Keratinocyte (primary cell): Measurements from ENCODE around the gene CHRD. TPM values are rescaled to one million over a fixed set of nuclear protein-coding genes. Genes with fewer than 3 reads are reported as not detected.

Experiments used
- DNase-seq: peaks from one replicate; pipeline ENCODE4 v3.0.0-alpha.2; 2011; ENCODE audit warnings: low read depth, missing footprints, low spot score
- FAIRE-seq: peaks from 2 replicates; lab custom pipeline; 2011; peaks lifted over from hg19 to GRCh38; lab: Jason Lieb, UNC
- H2AFZ ChIP-seq: 2 replicates; pipeline ENCODE4 v1.6.0; 2012; ENCODE audit warnings: low read length, control low read depth, inconsistent platforms; ENCODE audit not compliant: control insufficient read depth
- H3K27ac ChIP-seq: 2 replicates; pipeline ENCODE4 v1.5.1; 2011; ENCODE audit warnings: low read length; ENCODE audit not compliant: control insufficient read depth, insufficient read depth
- H3K27me3 ChIP-seq: 3 replicates; pipeline ENCODE4 v1.6.0; 2011; ENCODE audit warnings: low read length; ENCODE audit not compliant: control insufficient read depth, insufficient read depth; ENCODE audit errors: extremely low read depth
- H3K36me3 ChIP-seq, 2 experiments: 2 replicates in 1 of 2; 3 replicates in 1 of 2; pipeline ENCODE4 v1.5.1; 2011; ENCODE audit warnings: low read length in 2 of 2, mild to moderate bottlenecking in 1 of 2; ENCODE audit not compliant: control insufficient read depth in 2 of 2, insufficient read depth in 2 of 2; ENCODE audit errors: extremely low read depth in 1 of 2
- H3K4me1 ChIP-seq: 3 replicates; pipeline ENCODE4 v1.5.1; 2011; ENCODE audit warnings: low read length; ENCODE audit not compliant: control insufficient read depth, insufficient read depth; ENCODE audit errors: extremely low read depth
- H3K4me2 ChIP-seq: 3 replicates; pipeline ENCODE4 v1.6.0; 2011; ENCODE audit warnings: low read depth, low read length; ENCODE audit not compliant: control insufficient read depth, insufficient read depth; ENCODE audit errors: extremely low read depth
- H3K4me3 ChIP-seq, 3 experiments: fragments of 200-600 bp in 1 of 3; sonication (generic) in 1 of 3; 2 replicates in 2 of 3; 3 replicates in 1 of 3; pipeline ENCODE4 v1.5.1; 2011 to 2016; ENCODE audit warnings: low read length in 3 of 3, mild to moderate bottlenecking in 3 of 3, control low read depth in 2 of 3, inconsistent platforms in 1 of 3, low read depth in 1 of 3, mixed read lengths in 1 of 3, mixed run types in 1 of 3, moderate library complexity in 1 of 3; ENCODE audit not compliant: control insufficient read depth in 2 of 3, insufficient read depth in 2 of 3; ENCODE audit errors: extremely low read depth in 1 of 3
- H3K79me2 ChIP-seq: 2 replicates; pipeline ENCODE4 v1.6.0; 2012; ENCODE audit warnings: low read length; ENCODE audit not compliant: control insufficient read depth, insufficient read depth
- H3K9ac ChIP-seq: 3 replicates; pipeline ENCODE4 v1.6.0; 2011; ENCODE audit warnings: low read length; ENCODE audit not compliant: control insufficient read depth, insufficient read depth; ENCODE audit errors: extremely low read depth
- H3K9me1 ChIP-seq: 3 replicates; pipeline ENCODE4 v1.6.0; 2011; ENCODE audit warnings: low read length; ENCODE audit not compliant: control insufficient read depth, insufficient read depth; ENCODE audit errors: extremely low read depth
- H3K9me3 ChIP-seq: 2 replicates; pipeline ENCODE4 v1.5.1; 2012; ENCODE audit warnings: low read depth, low read length; ENCODE audit not compliant: control insufficient read depth
- H4K20me1 ChIP-seq: 3 replicates; pipeline ENCODE4 v1.6.0; 2011; ENCODE audit warnings: low read length; ENCODE audit not compliant: control insufficient read depth, insufficient read depth; ENCODE audit errors: extremely low read depth
- EZH2 ChIP-seq: IDR thresholded peaks from one replicate; pipeline ENCODE4 v1.6.1; 2012; ENCODE audit warnings: inconsistent platforms, mild to moderate bottlenecking, low read length, moderate library complexity
- dilution Hi-C: fragments of 300-500 bp; cut with MboI; formaldehyde crosslinking; loops from one replicate; pipeline ENCODE4 v1.7.0; 2020; ENCODE audit warnings: low sequenced_read_pairs; ENCODE audit not compliant: extremely low pct_ligation_motif_present
- polyA plus RNA-seq, 5 experiments: library from polyadenylated mRNA; depleted of rRNA in 3 of 5; stranded (reverse) in 3 of 5; stranded (forward) in 1 of 5; unstranded in 1 of 5; fragments of >200 nt; gene quantifications; 1 replicate in 1 of 5; 2 replicates in 3 of 5; 3 replicates in 1 of 5; pipeline versions ENCODE4 v1.2.1 to v1.2.3, GENCODE V29; 2011 to 2012; ENCODE audit warnings: missing spikeins in 2 of 5, low read depth in 1 of 5, low replicate concordance in 1 of 5
- TF ChIP-seq, protein P1 (sequence below), 3 experiments: IDR thresholded peaks in 1 of 3; conservative IDR thresholded peaks in 1 of 3; optimal IDR thresholded peaks in 1 of 3; 2 replicates in 2 of 3; 3 replicates in 1 of 3; pipeline versions ENCODE3 to v1.5.1; 2011; ENCODE audit warnings: low read length in 3 of 3, mild to moderate bottlenecking in 3 of 3, moderate library complexity in 2 of 3, control low read depth in 1 of 3, inconsistent platforms in 1 of 3; ENCODE audit not compliant: insufficient read depth in 2 of 3; ENCODE audit errors: extremely low read depth in 1 of 3

The CHRD gene
- polyA plus RNA-seq, 1 donor (not counting 4 experiments of a cell fraction or from before 2014, with no cell fraction given): not detected

GRCh38 chr3:184384856-184385422 lies 5.1 kb downstream of the CHRD start:
- Histone ChIP-seq H3K79me2 (no peaks in the 10 kb centered on the region), H3K4me3 (no peak overlapping the region), H4K20me1 (no peaks in the 10 kb centered on the region), H3K9ac (no peak overlapping the region), H3K36me3 (no peaks in the 10 kb centered on the region), H3K27me3 (peaks cover 36% of the 10 kb centered on the region), H3K9me3 (no peaks in the 10 kb centered on the region), H3K27ac (no peak overlapping the region), H3K9me1 (no peaks in the 10 kb centered on the region), H3K4me2 (no peak overlapping the region), H3K4me1 (no peaks in the 10 kb centered on the region), H2AFZ (no peak overlapping the region)
- DNase-seq: no peak
- FAIRE-seq: no peak
- TF ChIP-seq, protein P1, sequence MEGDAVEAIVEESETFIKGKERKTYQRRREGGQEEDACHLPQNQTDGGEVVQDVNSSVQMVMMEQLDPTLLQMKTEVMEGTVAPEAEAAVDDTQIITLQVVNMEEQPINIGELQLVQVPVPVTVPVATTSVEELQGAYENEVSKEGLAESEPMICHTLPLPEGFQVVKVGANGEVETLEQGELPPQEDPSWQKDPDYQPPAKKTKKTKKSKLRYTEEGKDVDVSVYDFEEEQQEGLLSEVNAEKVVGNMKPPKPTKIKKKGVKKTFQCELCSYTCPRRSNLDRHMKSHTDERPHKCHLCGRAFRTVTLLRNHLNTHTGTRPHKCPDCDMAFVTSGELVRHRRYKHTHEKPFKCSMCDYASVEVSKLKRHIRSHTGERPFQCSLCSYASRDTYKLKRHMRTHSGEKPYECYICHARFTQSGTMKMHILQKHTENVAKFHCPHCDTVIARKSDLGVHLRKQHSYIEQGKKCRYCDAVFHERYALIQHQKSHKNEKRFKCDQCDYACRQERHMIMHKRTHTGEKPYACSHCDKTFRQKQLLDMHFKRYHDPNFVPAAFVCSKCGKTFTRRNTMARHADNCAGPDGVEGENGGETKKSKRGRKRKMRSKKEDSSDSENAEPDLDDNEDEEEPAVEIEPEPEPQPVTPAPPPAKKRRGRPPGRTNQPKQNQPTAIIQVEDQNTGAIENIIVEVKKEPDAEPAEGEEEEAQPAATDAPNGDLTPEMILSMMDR (optimal IDR thresholded peaks at IDR 0.05 in 1 of 3, IDR thresholded peaks at IDR 0.05 in 1 of 3, conservative IDR thresholded peaks at IDR 0.05 in 1 of 3; ENCODE audit: extremely low read depth in 1 of 3, insufficient read depth in 2 of 3, low read length in 3 of 3): no peak
- no peak for TF ChIP-seq EZH2
- dilution Hi-C loops: no loop called here

DNA sequence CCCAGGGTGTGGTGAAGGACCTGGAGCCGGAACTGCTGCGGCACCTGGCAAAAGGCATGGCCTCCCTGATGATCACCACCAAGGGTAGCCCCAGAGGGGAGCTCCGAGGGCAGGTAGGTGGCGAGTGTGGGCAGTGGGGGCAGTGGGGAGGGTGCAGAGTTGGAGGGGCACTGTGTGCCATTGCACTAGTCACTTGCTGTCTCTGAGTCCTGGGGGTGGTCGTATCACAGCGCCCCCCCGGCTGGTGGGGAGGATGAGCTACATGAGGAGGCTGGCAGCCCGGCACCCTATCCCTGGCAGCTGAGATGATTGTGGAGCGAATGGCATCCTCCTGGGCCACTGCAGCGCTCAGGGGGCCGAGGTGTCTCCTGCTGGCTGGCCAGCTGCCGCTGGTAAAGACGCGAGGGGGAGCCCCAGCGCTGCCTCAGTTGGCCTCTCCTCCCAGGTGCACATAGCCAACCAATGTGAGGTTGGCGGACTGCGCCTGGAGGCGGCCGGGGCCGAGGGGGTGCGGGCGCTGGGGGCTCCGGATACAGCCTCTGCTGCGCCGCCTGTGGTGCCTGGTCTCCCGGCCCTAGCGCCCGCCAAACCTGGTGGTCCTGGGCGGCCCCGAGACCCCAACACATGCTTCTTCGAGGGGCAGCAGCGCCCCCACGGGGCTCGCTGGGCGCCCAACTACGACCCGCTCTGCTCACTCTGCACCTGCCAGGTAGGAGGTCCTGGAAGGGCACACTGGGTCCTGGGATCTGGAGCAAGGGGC lies 6.4 kb downstream of the CHRD start:
- H3K4me2 ChIP-seq: no peak overlapping the region
- H3K27me3 ChIP-seq: peaks cover 30% of the 10 kb centered on the region
- no peaks in the 10 kb centered on the region for H3K36me3 ChIP-seq
- H3K79me2 ChIP-seq: no peaks in the 10 kb centered on the region
- no peaks in the 10 kb centered on the region for H3K4me1 ChIP-seq
- TF ChIP-seq, protein P1 (optimal IDR thresholded peaks at IDR 0.05 in 1 of 3, IDR thresholded peaks at IDR 0.05 in 1 of 3, conservative IDR thresholded peaks at IDR 0.05 in 1 of 3; ENCODE audit: extremely low read depth in 1 of 3, insufficient read depth in 2 of 3, low read length in 3 of 3): no peak
- no peak for TF ChIP-seq EZH2
- dilution Hi-C loops: no loop called here
- H3K9me1 ChIP-seq: no peaks in the 10 kb centered on the region
- H3K9me3 ChIP-seq: no peaks in the 10 kb centered on the region
- no peak overlapping the region for H2AFZ ChIP-seq
- no peak overlapping the region for H3K9ac ChIP-seq
- FAIRE-seq (no peak), DNase-seq (no peak)
- H3K27ac ChIP-seq: no peak overlapping the region
- H3K4me3 ChIP-seq: no peak overlapping the region
- H4K20me1 ChIP-seq: no peaks in the 10 kb centered on the region
